GM18870 (cell line): ENCODE data around the gene NUMBL.
"Not testable (repeated sequence)": the region's sequence is repeated elsewhere in the genome, so short reads cannot be mapped to it uniquely, and the experiment has no call there.

Experiments used
- ATAC-seq: cut with Tn5 transposase; IDR thresholded peaks from one replicate; pipeline ENCODE4 v1.9.1; 2021; ENCODE audit warnings: moderate library complexity; ENCODE audit not compliant: unreplicated experiment

The NUMBL gene

DNA sequence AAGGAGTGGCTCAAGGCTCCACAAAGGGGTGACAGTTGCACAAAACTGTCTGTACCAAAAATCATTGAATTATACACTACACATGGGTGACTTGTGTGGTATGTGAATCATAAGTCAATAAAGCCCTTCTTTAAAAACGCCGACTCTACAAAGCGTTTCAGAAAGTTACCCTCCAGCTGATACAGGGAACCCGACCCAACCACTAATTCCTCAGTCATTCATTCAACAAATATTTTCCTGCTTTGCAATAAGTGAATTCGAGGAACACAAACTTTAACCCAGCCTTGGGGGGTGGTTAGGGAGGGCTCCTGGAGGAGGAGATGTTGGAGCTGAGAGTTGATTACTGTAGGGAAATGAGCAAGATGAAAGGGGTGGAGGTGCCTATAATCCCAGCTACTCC, 57.2 kb downstream of the NUMBL start:
- no peak for ATAC-seq

DNA sequence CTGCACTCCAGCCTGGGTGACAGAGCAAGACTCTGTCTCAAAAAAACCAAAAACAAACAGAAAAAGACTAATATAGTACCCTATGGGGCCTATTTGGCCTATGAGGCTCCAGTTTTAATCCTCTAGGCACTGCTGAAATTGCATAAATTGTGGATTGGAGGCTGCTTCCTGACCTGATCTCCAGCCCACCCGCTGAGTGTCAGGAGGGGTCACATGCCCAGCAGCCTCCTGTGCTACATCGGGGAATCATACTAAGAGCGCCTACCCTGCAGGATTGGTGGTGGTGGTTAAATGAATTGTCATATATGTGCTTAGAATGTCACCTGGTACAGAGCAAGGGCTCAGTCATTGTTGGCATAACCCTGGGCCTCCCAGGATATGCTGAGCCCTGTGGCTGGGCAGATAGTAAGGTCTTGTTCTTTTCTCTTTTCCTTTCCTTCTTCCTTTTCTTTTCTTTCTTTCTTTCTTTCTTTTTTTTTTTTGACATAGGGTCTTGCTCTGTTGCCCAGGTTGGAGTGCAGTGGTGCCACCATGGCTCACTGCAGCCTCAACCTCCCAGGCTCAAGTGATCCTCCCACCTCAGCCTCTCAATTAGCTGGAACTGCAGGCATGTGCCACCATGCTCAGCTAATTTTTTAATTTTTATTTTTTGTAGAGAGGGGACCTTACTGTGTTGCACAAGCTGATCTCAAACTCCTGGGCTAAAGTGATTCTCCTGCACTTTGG, 58.0 kb downstream of the NUMBL start:
- ATAC-seq, result no peak

DNA sequence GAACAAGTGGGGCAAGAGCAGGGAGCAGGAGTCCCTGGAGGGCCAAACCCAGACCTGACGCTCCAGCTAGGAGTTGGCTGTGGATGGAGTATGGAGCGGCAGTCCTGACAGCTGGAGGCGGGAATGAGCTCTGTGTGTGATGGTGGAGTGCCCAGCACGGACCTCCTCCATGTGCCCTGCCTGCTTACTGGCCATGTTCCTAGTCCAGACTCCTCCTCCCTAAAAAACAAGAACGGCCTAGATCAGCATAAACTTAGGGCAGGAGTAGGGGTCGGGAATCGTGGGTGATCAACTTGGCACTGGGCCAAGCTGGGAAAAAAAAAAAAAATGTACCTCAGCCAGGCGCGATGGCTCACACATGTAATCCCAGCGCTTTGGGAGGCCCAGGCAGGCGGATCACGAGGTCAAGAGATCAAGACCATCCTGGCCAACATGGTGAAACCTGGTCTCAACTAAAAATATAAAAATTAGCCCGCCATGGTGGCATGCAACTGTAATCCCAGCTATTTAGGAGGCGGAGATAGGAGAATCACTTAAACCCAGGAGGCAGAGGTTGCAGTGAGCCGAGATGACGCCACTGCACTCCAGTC, 59.8 kb downstream of the NUMBL start:
- no peak for ATAC-seq

DNA sequence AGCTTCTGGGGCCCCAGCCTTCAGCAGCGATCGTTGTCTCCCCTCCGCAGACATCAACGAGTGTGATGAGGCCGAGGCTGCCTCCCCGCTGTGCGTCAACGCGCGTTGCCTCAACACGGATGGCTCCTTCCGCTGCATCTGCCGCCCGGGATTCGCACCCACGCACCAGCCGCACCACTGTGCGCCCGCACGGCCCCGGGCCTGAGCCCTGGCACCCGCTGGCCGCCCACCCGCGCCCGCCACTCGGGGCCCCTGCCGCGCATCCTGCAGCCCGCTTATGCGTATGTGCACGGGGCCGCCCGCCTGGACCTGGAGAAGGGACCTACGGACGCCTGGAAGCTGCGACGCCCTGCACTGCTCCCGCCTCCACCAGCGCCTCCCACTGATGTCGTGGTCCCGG, 61.1 kb downstream of the NUMBL start:
- ATAC-seq, result no peak

DNA sequence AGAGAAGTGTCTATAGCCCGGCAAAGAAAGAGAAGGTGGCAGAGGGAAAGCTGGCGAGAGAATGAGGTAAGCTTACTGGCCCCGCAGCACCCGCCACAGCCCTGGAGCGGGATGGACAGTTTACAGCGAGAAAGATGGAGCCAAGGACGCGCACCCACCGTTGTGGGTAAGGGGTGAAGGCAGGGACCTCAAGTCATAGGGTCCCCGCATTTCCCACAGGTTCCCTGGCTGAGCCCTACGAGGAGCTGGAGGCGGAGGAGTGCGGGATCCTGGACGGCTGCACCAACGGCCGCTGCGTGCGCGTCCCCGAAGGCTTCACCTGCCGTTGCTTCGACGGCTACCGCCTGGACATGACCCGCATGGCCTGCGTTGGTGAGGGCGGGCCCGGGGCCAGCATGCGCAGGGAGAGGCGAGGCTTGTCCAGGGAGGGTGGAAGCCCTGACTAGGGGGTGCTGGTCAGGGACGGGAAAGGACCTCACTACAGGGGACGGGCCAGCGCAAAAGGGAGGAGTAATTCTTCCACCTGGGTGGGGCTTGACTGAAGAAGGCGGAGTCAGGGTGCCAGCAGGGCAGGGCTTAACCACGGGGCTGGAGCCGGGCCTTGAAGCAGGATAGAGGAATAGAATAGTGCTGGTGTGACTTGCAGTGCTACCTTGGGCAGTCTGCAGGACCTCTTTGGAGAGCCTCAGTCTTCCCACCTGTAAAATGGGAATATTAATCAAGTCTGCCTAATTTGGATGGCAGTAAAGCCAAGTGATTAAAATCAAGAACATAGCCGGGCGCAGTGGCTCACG, 62.8 kb downstream of the NUMBL start:
- ATAC-seq, result no peak

DNA sequence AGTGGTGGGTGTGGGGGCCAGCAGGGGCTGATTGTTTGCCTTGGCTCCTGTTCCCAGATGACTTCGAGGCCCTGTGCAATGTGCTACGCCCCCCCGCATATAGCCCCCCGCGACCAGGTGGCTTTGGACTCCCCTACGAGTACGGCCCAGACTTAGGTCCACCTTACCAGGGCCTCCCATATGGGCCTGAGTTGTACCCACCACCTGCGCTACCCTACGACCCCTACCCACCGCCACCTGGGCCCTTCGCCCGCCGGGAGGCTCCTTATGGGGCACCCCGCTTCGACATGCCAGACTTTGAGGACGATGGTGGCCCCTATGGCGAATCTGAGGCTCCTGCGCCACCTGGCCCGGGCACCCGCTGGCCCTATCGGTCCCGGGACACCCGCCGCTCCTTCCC, 63.5 kb downstream of the NUMBL start:
- no peak for ATAC-seq

DNA sequence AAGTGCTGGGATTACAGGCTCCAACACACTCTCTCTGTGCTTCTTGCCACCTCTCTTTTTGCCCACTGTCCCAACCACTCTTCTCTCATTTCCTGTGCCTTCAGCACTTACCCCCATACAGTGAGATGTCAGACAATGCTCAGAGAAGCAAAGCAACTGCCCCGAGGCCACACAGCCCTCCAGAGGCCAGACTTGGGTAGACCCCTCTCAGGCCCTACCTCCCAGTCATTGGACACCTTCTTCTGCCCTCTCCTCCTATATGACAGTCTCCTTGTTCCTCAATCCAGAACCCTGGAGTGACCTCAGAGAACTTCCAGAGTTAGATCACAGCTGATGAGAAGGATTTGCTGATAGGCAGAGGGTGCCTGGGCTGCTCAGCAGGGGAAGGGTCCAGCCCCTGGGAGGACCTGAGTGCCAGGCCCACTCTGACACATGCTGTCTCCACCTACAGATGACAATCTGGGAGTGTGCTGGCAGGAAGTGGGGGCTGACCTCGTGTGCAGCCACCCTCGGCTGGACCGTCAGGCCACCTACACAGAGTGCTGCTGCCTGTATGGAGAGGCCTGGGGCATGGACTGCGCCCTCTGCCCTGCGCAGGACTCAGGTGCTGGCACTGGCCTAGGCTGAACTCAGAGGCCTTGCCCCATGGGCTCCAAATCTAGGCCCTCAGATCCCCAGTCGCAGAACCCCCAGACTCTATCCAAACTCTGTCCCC, 64.9 kb downstream of the NUMBL start:
- no peak for ATAC-seq

DNA sequence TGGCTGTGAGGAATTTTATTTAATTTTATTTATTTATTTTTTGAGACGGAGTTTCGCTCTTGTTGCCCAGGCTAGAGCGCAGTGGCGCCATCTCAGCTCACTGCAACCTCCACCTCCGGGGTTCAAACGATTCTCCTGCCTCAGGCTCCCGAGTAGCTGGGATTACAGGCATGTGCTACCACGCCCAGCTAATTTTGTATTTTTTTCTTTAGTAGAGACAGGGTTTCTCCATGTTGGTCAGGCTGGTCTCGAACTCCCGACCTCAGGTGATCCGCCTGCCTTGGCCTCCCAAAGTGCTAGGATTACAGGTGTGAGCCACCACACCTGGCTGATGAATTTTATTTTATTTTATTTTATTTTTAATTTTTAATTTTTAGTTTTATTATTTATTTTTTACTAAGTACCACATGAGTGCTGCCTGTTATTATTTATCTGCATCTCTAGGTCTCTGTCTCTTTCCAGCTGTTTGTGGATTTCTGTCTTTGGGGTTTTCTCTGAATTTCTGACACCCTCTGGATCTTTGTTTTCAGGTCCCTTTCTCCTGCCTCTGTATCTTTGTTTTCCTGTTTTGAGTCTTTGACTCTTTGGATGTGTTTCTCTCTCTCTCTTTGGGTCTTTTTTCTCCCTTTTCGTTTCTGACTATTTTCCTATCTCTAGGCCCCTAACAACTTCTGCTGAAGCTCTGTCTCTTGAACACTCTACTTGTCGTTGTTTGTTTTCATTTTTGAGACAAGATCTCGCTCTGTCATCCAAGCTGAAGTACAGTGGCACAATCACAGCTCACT, 65.9 kb downstream of the NUMBL start:
- not testable (repeated sequence) for ATAC-seq

DNA sequence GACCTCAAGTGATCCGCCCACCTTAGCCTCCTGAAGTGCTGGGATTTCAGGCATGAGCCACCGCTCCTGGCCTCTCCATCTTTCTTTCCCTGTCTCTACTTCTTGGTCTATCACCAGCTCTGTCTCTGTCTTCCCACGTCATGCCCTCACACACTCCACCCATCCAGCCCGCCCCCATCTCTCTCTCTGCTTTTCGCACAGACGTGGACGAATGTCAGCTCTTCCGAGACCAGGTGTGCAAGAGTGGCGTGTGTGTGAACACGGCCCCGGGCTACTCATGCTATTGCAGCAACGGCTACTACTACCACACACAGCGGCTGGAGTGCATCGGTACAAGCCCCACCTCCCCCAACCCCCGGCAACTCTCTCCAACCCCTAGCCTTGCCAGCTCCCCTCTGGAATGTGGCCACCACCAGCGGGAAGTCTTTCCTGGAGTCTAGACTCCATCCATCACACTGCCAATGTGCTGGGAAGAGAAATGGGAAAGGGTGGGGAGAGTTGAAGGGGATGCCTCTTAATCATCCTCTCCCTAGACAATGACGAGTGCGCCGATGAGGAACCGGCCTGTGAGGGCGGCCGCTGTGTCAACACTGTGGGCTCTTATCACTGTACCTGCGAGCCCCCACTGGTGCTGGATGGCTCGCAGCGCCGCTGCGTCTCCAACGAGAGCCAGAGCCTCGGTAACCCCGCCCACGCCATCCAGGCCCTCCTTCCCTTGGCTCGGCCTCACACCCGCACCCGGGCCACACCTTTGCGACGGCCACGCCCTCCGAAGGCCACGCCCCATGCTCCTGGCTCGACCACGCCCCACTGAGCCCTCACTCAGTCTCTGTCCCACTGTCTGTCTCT, 66.8 kb downstream of the NUMBL start:
- no peak for ATAC-seq

DNA sequence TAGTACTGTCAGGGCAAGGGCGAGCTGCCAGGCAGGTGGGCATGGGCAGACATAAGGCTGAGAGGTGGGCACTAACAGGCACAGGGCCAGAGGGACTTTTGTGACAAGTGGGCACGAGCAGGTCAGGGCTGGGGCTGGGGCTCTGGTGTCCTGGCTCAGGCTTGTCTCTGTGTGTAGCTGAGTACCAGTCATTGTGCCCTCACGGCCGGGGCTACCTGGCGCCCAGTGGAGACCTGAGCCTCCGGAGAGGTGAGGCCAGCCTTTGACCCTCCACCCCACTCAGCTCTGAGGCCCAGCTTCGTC, 67.7 kb downstream of the NUMBL start:
- ATAC-seq, result no peak

DNA sequence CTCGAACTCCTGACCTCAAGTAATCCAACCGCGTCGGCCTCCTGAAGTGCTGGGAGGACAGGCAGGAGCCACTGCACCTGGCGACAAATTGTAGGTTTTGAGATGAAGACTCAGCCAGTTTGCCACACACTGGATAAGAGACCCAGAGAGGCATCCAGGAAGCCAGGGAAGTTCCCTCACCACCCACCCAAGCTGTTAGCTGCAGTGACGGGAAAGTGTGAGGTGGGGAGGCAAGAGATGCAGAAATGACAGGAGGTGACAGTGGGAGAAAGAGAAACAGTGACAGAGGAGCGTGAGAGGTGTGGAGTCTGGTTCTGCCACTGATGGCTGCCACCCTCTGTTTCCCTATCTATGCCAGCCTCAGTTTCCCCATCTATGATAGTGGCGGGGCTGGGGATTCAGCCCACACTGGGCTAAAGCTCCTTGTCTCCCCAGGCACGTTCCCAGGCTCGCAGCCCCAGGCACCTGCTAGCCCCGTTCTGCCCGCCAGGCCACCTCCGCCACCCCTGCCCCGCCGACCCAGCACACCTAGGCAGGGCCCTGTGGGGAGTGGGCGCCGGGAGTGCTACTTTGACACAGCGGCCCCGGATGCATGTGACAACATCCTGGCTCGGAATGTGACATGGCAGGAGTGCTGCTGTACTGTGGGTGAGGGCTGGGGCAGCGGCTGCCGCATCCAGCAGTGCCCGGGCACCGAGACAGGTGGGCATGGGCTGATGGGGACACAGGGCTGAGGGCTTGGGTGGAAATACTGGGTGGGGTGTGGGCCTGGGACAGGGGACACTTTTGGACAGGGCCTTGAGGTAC, 68.3 kb downstream of the NUMBL start:
- no peak for ATAC-seq

DNA sequence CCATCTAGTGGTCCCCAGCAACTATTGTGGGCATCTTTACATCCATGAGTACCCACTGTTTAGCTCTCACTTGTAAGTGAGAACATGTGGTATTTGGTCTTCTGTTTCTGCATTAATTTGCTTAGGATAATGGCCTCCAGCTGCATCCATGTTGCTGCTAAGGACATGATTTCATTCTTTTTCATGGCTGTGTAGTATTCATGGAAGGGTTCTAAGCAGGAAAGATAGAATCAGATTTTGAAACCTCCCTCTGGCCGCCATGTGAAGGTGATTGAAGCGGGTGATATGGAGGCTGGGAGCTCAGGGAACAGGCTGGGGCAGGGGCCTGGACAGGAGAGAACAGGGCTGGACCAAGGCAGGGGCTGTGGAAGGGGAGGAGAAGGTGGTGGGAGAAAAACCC, 69.2 kb downstream of the NUMBL start:
- no peak for ATAC-seq

DNA sequence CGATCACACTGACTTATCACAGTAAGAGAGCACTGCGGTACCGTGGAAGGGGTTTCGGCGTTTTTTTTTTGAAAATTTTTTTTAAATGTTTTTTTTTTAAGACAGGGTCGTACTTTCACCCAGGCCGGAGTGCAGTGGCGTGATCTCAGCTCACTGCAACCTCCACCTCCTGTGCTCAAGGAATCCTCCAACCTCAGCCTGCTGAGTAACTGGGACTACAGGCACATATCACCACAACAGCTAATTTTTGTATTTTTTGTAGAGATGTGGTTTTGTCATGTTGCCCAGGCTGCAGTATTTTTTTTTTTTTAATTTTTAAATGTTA, 70.3 kb downstream of the NUMBL start:
- no peak for ATAC-seq

DNA sequence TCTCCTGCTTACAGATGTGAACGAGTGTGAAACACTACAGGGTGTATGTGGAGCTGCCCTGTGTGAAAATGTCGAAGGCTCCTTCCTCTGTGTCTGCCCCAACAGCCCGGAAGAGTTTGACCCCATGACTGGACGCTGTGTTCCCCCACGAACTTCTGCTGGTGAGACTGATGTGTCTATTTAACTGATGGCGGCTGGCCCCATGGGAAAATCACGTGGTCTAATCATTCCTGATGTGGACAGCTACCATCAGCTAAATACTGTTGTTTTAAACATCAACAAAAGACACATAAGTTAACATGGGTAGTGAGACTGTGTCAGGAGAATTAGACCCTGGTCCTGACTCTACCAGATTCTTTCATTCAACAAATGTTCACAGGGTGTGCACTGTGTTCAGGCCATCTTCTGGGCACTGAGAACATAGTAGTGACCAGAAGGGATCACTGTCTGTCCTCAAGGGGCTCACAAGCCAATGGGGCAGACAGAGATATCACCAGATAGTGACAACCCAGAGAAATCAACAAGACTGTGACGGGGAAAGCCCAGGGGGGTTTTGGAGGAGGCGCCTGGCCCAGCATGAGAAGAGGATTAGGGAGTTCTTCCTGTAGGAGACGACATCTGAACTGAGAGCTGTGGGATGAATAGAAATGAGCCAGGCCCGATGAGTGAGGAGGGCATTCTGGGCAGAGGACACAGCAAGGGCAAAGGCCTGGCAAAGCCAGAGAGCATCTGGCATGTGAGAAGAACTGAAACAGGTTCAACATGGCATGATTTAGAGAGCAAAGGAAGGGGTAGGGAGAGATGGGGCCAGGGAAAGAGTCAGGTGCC, 70.9 kb downstream of the NUMBL start:
- no peak for ATAC-seq

DNA sequence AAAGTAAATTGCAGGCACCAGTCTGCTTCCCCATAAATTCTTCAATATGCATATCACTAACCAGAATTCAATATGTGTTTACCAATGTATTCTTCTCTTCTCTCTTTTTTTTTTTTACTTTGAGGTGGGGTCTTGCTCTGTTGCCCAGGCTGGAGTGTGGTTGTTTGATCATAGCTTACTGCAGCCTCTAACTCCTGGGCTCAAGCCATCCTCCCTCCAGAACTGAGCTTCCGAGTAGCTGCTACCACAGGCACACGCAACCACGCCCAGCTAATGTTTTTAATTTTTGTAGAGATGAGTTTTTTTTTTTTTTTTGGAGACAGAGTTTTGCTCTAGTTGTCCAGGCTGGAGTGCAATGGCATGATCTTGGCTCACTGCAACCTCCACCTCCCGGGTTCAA, 72.5 kb downstream of the NUMBL start:
- ATAC-seq, result no peak

DNA sequence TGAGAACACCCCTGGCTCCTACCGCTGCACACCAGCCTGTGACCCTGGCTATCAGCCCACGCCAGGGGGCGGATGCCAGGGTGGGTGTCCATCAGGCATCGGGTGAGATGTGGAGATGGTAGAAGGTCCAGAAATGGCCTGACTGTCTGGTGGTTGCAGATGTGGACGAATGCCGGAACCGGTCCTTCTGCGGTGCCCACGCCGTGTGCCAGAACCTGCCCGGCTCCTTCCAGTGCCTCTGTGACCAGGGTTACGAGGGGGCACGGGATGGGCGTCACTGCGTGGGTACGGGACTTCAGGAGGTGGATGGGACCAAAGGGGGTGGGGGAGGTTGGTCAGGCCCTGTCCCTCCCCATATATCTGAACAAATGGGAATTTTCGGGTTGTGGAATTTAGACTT, 73.5 kb downstream of the NUMBL start:
- no peak for ATAC-seq

DNA sequence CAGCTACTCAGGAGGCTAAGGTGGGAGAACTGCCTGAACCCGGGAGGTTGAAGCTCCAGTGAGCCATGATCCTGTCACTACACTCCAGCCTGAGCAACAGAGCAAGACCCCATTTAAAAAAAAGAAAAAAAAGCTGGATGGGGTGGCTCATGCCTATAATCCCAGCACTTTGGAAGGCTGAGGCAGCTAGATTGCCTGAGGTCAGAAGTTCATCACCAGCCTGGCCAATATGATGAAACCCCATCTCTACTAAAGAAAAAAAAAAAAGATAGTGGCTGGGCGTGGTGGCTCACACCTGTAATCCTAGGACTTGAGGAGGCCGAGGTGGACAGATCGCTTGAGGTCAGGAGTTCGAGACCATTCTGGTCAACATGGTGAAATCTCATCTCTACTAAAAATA, 74.3 kb downstream of the NUMBL start:
- no peak for ATAC-seq
